H1 (cell line): ENCODE results near the gene GALR2. TPM values are rescaled to one million over a fixed set of nuclear protein-coding genes. Genes with fewer than 3 reads are reported as not detected.

Source experiments
- CBX5 ChIP-seq: fragments of 300-800, 300-1000 bp; sonication (generic); IDR thresholded peaks from 2 replicates; pipeline ENCODE4 v1.7.1; 2016; ENCODE audit warnings: antibody characterized with exemption, low read length, low read depth
- EP300 ChIP-seq, 2 experiments: IDR thresholded peaks; 1 replicate in 1 of 2; 2 replicates in 1 of 2; pipeline ENCODE4 v1.6.1; 2011 to 2012; ENCODE audit warnings: low read depth in 2 of 2, low read length in 2 of 2, mild to moderate bottlenecking in 2 of 2, borderline replicate concordance in 1 of 2, inconsistent platforms in 1 of 2, moderate library complexity in 1 of 2
- HDAC2 ChIP-seq, 2 experiments: fragments of 300-600 bp in 1 of 2; sonication (generic) in 1 of 2; IDR thresholded peaks; 2 replicates each; pipeline ENCODE4 v1.6.1; 2011 to 2012; ENCODE audit warnings: low read depth in 2 of 2, low read length in 2 of 2, mild to moderate bottlenecking in 2 of 2, moderate library complexity in 2 of 2, borderline replicate concordance in 1 of 2, inconsistent platforms in 1 of 2
- KDM5A ChIP-seq: fragments of 200-600 bp; IDR thresholded peaks from 2 replicates; pipeline ENCODE4 v1.7.1; 2012; ENCODE audit warnings: mild to moderate bottlenecking, low read length, inconsistent platforms, mixed read lengths
- NRF1 ChIP-seq: IDR thresholded peaks from 2 replicates; pipeline ENCODE4 v1.6.1; 2011; ENCODE audit warnings: mild to moderate bottlenecking, low read depth, low read length, improper control_type of control experiment
- PHF8 ChIP-seq: fragments of 200-600 bp; sonication (generic); conservative IDR thresholded peaks from 2 replicates; pipeline ENCODE4 v1.7.1; 2012; ENCODE audit warnings: low read depth, mild to moderate bottlenecking, inconsistent platforms, low read length, moderate library complexity
- POLR2AphosphoS5 ChIP-seq: IDR thresholded peaks from 2 replicates; pipeline ENCODE4 v1.6.1; 2011; ENCODE audit warnings: low read depth, low read length
- SP2 ChIP-seq: IDR thresholded peaks from 2 replicates; pipeline ENCODE4 v1.6.1; 2012; ENCODE audit warnings: mild to moderate bottlenecking, low read length, inconsistent platforms
- SP4 ChIP-seq: IDR thresholded peaks from 2 replicates; pipeline ENCODE4 v1.6.1; 2012; ENCODE audit warnings: low read length, inconsistent platforms
- polyA plus RNA-seq, 7 experiments: library from polyadenylated mRNA; depleted of rRNA in 3 of 7; stranded (reverse) in 5 of 7; unstranded in 2 of 7; fragments of >200 nt in 5 of 7; fragments of 200-250 nt in 2 of 7; gene quantifications; 1 replicate in 5 of 7; 2 replicates in 1 of 7; 4 replicates in 1 of 7; pipeline versions ENCODE4 v1.2.1 to v1.2.3, GENCODE V29; 2011 to 2013; ENCODE audit warnings: missing spikeins in 2 of 7, mixed read lengths in 2 of 7
- total RNA-seq: library from RNA; stranded (reverse); fragmentation: NEBNext Ultra II Directional; extraction: Animal tissue kit (Norgen Biotek cat#: 25700); gene quantifications from 2 replicates; pipeline ENCODE4 v1.2.1, GENCODE V29; 2021
- TF ChIP-seq, protein P1 (sequence below): fragments of 300-600 bp; sonication (generic); IDR thresholded peaks from 2 replicates; pipeline ENCODE4 v1.7.1; 2012; ENCODE audit warnings: low read length, moderate library complexity, mild to moderate bottlenecking, inconsistent platforms; ENCODE audit not compliant: insufficient replicate concordance

GALR2 gene
- total and polyA plus RNA-seq, 2 of the 8 experiments (the other 6 are each of a cell fraction or from before 2014, with no cell fraction given): 0.86 to 2.2 TPM

DNA sequence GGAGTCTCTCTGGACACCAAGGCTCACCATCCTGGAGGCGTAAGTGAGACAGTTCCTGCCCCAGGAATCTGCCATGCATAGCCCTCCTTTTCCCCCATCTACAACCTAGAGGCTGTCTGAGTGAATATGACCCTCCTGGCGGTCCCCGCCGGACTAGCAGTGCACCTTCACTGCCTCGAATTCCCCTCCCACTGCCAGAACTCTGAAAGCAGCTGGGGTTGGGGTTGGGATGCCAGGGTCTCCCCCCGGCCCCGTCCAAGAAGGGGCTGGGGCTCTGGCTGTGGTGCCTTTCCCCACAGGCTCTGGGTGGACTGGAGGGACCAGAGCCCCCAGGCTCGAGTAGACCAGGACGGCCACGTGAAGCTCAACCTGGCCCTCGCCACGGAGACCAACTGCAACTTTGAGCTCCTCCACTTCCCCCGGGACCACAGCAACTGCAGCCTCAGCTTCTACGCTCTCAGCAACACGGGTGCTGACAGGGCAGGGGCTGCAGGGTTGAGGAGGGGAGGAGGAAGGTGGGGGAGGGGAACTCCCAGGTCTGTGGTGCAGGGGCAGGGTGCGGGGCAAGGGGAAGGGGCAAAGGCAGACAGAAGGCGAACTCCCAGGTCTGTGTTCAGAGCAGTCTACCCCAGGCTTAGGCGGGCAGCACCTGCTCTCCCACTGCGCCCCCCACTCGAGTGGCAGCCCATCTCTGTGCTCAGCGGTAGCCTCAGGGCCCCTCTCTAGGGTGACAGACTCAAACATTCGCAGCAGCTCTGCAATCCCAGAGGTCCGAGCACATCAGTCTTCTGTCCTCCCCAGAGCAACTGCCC is 5.6 kb downstream of the GALR2 start (continued):
- TF ChIP-seq, protein P1, sequence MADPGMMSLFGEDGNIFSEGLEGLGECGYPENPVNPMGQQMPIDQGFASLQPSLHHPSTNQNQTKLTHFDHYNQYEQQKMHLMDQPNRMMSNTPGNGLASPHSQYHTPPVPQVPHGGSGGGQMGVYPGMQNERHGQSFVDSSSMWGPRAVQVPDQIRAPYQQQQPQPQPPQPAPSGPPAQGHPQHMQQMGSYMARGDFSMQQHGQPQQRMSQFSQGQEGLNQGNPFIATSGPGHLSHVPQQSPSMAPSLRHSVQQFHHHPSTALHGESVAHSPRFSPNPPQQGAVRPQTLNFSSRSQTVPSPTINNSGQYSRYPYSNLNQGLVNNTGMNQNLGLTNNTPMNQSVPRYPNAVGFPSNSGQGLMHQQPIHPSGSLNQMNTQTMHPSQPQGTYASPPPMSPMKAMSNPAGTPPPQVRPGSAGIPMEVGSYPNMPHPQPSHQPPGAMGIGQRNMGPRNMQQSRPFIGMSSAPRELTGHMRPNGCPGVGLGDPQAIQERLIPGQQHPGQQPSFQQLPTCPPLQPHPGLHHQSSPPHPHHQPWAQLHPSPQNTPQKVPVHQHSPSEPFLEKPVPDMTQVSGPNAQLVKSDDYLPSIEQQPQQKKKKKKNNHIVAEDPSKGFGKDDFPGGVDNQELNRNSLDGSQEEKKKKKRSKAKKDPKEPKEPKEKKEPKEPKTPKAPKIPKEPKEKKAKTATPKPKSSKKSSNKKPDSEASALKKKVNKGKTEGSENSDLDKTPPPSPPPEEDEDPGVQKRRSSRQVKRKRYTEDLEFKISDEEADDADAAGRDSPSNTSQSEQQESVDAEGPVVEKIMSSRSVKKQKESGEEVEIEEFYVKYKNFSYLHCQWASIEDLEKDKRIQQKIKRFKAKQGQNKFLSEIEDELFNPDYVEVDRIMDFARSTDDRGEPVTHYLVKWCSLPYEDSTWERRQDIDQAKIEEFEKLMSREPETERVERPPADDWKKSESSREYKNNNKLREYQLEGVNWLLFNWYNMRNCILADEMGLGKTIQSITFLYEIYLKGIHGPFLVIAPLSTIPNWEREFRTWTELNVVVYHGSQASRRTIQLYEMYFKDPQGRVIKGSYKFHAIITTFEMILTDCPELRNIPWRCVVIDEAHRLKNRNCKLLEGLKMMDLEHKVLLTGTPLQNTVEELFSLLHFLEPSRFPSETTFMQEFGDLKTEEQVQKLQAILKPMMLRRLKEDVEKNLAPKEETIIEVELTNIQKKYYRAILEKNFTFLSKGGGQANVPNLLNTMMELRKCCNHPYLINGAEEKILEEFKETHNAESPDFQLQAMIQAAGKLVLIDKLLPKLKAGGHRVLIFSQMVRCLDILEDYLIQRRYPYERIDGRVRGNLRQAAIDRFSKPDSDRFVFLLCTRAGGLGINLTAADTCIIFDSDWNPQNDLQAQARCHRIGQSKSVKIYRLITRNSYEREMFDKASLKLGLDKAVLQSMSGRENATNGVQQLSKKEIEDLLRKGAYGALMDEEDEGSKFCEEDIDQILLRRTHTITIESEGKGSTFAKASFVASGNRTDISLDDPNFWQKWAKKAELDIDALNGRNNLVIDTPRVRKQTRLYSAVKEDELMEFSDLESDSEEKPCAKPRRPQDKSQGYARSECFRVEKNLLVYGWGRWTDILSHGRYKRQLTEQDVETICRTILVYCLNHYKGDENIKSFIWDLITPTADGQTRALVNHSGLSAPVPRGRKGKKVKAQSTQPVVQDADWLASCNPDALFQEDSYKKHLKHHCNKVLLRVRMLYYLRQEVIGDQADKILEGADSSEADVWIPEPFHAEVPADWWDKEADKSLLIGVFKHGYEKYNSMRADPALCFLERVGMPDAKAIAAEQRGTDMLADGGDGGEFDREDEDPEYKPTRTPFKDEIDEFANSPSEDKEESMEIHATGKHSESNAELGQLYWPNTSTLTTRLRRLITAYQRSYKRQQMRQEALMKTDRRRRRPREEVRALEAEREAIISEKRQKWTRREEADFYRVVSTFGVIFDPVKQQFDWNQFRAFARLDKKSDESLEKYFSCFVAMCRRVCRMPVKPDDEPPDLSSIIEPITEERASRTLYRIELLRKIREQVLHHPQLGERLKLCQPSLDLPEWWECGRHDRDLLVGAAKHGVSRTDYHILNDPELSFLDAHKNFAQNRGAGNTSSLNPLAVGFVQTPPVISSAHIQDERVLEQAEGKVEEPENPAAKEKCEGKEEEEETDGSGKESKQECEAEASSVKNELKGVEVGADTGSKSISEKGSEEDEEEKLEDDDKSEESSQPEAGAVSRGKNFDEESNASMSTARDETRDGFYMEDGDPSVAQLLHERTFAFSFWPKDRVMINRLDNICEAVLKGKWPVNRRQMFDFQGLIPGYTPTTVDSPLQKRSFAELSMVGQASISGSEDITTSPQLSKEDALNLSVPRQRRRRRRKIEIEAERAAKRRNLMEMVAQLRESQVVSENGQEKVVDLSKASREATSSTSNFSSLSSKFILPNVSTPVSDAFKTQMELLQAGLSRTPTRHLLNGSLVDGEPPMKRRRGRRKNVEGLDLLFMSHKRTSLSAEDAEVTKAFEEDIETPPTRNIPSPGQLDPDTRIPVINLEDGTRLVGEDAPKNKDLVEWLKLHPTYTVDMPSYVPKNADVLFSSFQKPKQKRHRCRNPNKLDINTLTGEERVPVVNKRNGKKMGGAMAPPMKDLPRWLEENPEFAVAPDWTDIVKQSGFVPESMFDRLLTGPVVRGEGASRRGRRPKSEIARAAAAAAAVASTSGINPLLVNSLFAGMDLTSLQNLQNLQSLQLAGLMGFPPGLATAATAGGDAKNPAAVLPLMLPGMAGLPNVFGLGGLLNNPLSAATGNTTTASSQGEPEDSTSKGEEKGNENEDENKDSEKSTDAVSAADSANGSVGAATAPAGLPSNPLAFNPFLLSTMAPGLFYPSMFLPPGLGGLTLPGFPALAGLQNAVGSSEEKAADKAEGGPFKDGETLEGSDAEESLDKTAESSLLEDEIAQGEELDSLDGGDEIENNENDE: no peak
- no peak for TF ChIP-seq NRF1
- no peak for TF ChIP-seq SP4
- no peak for TF ChIP-seq EP300 (IDR thresholded peaks at IDR 0.05; ENCODE audit: borderline replicate concordance in 1 of 2, low read depth in 2 of 2, low read length in 2 of 2)
- no peak for TF ChIP-seq KDM5A
- no peak for TF ChIP-seq PHF8
- TF ChIP-seq HDAC2 (IDR thresholded peaks at IDR 0.05; ENCODE audit: borderline replicate concordance in 1 of 2, low read depth in 2 of 2, low read length in 2 of 2): no peak
- TF ChIP-seq SP2: no peak
- TF ChIP-seq POLR2AphosphoS5: peak; percentile 65; the same call in 1 of the 2 replicates
- TF ChIP-seq CBX5: no peak
